Measurements from ENCODE around the gene TAF4.

Gene TAF4

DNA sequence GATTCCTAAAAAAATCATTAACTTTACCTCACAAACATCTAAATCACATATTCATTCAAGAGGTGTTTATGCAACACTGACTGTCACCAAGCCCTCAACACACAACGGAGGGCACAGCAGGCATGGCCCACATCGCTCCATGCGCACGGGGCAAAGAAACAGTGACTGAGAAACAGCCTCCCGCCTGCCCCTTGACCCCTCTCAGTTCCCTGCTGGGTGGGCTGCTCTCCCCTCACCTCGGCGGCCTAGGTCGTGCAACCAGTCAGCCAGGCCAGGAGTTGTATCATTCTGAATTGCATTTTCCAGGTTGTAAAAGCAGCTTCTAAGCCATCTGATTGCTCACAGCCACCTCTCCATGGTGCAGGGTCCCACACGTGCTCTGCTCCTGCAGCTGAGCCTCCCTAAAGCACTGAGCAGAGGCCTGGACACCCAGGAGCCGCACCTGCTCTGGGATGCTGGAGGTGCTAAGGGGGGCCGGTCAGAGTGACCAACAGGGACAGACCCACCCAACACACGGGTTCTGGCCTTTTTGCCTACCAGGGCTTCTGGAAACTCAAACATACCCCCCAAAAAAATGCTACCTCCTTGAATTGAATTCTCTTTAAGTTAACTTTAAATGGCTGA lies 37.9 kb downstream of the TAF4 start:
- Histone ChIP-seq H3K9me3 (no peaks in the 10 kb centered on the region), H3K36me3 (no peaks in the 10 kb centered on the region), H3K27ac (no peak overlapping the region), H3K4me1 (ENCODE audit: control insufficient read depth in 1 of 2, insufficient read depth in 1 of 2, low read depth in 1 of 2, low read length in 1 of 2) (peaks cover 36 to 44% of the 10 kb centered on the region in 2 experiments), H3K27me3 (no peaks in the 10 kb centered on the region), H3K4me3 (ENCODE audit: low read depth in 1 of 2, low read length in 1 of 2) (no peak overlapping the region)
- TF ChIP-seq, protein P1, sequence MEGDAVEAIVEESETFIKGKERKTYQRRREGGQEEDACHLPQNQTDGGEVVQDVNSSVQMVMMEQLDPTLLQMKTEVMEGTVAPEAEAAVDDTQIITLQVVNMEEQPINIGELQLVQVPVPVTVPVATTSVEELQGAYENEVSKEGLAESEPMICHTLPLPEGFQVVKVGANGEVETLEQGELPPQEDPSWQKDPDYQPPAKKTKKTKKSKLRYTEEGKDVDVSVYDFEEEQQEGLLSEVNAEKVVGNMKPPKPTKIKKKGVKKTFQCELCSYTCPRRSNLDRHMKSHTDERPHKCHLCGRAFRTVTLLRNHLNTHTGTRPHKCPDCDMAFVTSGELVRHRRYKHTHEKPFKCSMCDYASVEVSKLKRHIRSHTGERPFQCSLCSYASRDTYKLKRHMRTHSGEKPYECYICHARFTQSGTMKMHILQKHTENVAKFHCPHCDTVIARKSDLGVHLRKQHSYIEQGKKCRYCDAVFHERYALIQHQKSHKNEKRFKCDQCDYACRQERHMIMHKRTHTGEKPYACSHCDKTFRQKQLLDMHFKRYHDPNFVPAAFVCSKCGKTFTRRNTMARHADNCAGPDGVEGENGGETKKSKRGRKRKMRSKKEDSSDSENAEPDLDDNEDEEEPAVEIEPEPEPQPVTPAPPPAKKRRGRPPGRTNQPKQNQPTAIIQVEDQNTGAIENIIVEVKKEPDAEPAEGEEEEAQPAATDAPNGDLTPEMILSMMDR (IDR thresholded peaks at IDR 0.05) = no peak

DNA sequence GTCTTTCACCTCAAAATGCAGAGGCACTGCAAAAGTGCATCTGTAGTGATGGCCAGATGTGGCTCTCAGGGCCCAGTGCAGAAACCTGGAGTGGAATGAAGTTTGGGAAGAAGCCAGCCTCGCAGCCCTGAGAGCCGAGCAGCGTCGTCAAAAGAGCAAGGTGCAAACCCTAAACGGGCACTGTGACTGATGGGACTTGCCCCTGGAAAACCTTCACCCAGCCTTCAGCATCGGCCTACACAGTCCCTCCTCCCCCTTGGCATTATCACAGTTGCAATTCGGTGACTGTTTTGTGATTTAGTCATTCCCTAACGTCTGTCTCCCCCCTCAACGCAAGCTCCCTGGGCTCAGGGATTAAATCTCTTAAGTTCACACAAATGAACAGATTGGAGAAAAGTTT lies 38.6 kb downstream of the TAF4 start:
- Histone ChIP-seq H3K27ac (no peak overlapping the region), H3K4me3 (ENCODE audit: low read depth in 1 of 2, low read length in 1 of 2) (no peak overlapping the region), H3K9me3 (no peaks in the 10 kb centered on the region), H3K36me3 (no peaks in the 10 kb centered on the region), H3K27me3 (no peaks in the 10 kb centered on the region), H3K4me1 (ENCODE audit: control insufficient read depth in 1 of 2, insufficient read depth in 1 of 2, low read depth in 1 of 2, low read length in 1 of 2) (peaks cover 33 to 38% of the 10 kb centered on the region in 2 experiments)
- TF ChIP-seq, protein P1 (IDR thresholded peaks at IDR 0.05) = no peak

DNA sequence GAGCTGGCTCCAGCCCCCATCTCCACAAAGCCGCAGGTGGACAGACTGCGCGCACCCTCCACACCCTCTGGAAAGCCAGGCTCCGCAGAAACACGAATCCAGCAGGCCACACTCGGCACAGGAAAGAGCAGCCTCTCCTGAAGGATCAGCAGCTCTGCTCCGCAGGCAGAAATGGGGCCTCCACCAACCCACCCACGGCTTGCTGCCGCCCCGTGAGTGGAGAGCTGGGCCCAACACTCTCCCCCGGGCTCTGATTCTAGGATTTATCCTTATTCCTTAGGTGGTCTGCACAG lies 39.2 kb downstream of the TAF4 start:
- H3K4me3 ChIP-seq (ENCODE audit: low read depth in 1 of 2, low read length in 1 of 2) = no peak overlapping the region
- TF ChIP-seq, protein P1 (IDR thresholded peaks at IDR 0.05) = no peak
- H3K27me3 ChIP-seq = no peaks in the 10 kb centered on the region
- no peaks in the 10 kb centered on the region for H3K36me3 ChIP-seq
- H3K9me3 ChIP-seq = no peaks in the 10 kb centered on the region
- peak overlapping the region; percentile 50 for H3K27ac ChIP-seq
- peaks cover 27 to 32% of the 10 kb centered on the region in 2 experiments for H3K4me1 ChIP-seq (ENCODE audit: control insufficient read depth in 1 of 2, insufficient read depth in 1 of 2, low read depth in 1 of 2, low read length in 1 of 2)

- H3K36me3 ChIP-seq = no peaks in the 10 kb centered on the region
- TF ChIP-seq, protein P1 (IDR thresholded peaks at IDR 0.05) = no peak
- peaks cover 22 to 27% of the 10 kb centered on the region in 2 experiments for H3K4me1 ChIP-seq (ENCODE audit: control insufficient read depth in 1 of 2, insufficient read depth in 1 of 2, low read depth in 1 of 2, low read length in 1 of 2)
- no peaks in the 10 kb centered on the region for H3K27me3 ChIP-seq
- H3K4me3 ChIP-seq (ENCODE audit: low read depth in 1 of 2, low read length in 1 of 2) = no peak overlapping the region
- peak overlapping the region; percentile 50 for H3K27ac ChIP-seq
- no peaks in the 10 kb centered on the region for H3K9me3 ChIP-seq
These were observed 39.7 kb downstream of the TAF4 start for GRCh38 chr20:62025832-62026563.

DNA sequence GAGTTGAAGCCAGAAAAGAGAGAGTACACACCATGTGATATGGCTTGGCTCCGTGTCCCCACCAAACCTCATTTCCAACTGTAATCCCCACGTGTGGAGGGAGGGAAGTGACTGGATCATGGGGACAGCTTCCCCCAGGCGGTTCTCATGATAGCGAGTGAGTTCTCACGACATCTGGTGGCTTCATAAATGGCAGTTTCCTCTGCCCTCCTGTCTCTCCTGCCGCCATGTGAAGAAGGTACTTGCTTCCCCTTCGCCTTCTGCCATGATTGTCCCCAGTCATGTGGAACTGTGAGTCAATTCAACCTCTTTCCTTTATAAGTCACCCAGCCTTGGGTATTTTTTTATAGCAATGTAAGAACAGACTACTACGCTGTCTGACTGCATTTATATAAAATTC lies 40.3 kb downstream of the TAF4 start:
- TF ChIP-seq, protein P1 (IDR thresholded peaks at IDR 0.05) = no peak
- H3K4me1 ChIP-seq (ENCODE audit: control insufficient read depth in 1 of 2, insufficient read depth in 1 of 2, low read depth in 1 of 2, low read length in 1 of 2) = peaks cover 16 to 21% of the 10 kb centered on the region in 2 experiments
- no peaks in the 10 kb centered on the region for H3K9me3 ChIP-seq
- H3K4me3 ChIP-seq (ENCODE audit: low read depth in 1 of 2, low read length in 1 of 2) = no peak overlapping the region
- H3K27ac ChIP-seq = peak overlapping the region; percentile 50
- no peaks in the 10 kb centered on the region for H3K27me3 ChIP-seq
- no peaks in the 10 kb centered on the region for H3K36me3 ChIP-seq

All from neutrophil (primary cell).